Lung microvascular endothelial cell (primary cell): Measurements from ENCODE around the gene USP47. TPM values are rescaled to one million over a fixed set of nuclear protein-coding genes. Genes with fewer than 3 reads are reported as not detected.

ENCODE experiments used
- DNase-seq, 2 donors: peaks; one replicate each; pipeline versions ENCODE4 v3.0.0 to v3.0.0-alpha.2; 2010; ENCODE audit warnings: low read depth in 2 of 2
- total RNA-seq: library from RNA; depleted of rRNA; stranded (reverse); fragments of >200 nt; gene quantifications from 2 replicates; pipeline ENCODE4 v1.2.1, GENCODE V29; 2014

USP47 gene
- total RNA-seq, 1 donor from 2014 or later: 59.1 TPM

GRCh38 chr11:11931461-11932055, 89.8 kb downstream of the USP47 start:
- DNase-seq: peak; percentile 79 to 86

- no peak for DNase-seq
These were observed 93.8 kb downstream of the USP47 start for GRCh38 chr11:11935536-11935935.

GRCh38 chr11:11937433-11937832, 95.7 kb downstream of the USP47 start:
- DNase-seq: no peak

GRCh38 chr11:11937957-11938356, 96.2 kb downstream of the USP47 start:
- no peak for DNase-seq

GRCh38 chr11:11940551-11940950, 98.8 kb downstream of the USP47 start:
- DNase-seq: no peak

GRCh38 chr11:11942668-11943067, 100.9 kb downstream of the USP47 start:
- no peak for DNase-seq

GRCh38 chr11:11944444-11944843, 102.7 kb downstream of the USP47 start:
- DNase-seq: no peak

- no peak for DNase-seq
These were observed 104.4 kb downstream of the USP47 start for GRCh38 chr11:11946180-11946579.

- DNase-seq: no peak
These were observed 105.1 kb downstream of the USP47 start for GRCh38 chr11:11946878-11947277.

GRCh38 chr11:11947825-11948224, 106.1 kb downstream of the USP47 start:
- DNase-seq: no peak

- no peak for DNase-seq
These were observed 106.6 kb downstream of the USP47 start for GRCh38 chr11:11948242-11948947.

- no peak for DNase-seq
These were observed 107.7 kb downstream of the USP47 start for GRCh38 chr11:11949482-11949881.

- DNase-seq: no peak
These were observed 110.3 kb downstream of the USP47 start for GRCh38 chr11:11952036-11952435.

GRCh38 chr11:11956006-11956405, 114.2 kb downstream of the USP47 start:
- no peak for DNase-seq

- DNase-seq: no peak
These were observed 116.8 kb downstream of the USP47 start for GRCh38 chr11:11958403-11959231.

- no peak for DNase-seq
These were observed 117.8 kb downstream of the USP47 start for GRCh38 chr11:11959601-11960000.

GRCh38 chr11:11960687-11961086, 118.9 kb downstream of the USP47 start:
- DNase-seq: peak in 1 of 2 donors; percentile 35

GRCh38 chr11:11961399-11962028, 119.7 kb downstream of the USP47 start:
- DNase-seq: no peak

GRCh38 chr11:11963067-11963466, 121.3 kb downstream of the USP47 start:
- DNase-seq: no peak

- no peak for DNase-seq
These were observed 122.3 kb downstream of the USP47 start for GRCh38 chr11:11963842-11964773.

GRCh38 chr11:11964774-11965150, 123.0 kb downstream of the USP47 start:
- no peak for DNase-seq
